Chondrocyte (in vitro differentiated cells): ENCODE results near the gene KLHDC9. TPM values are rescaled to one million over a fixed set of nuclear protein-coding genes. Genes with fewer than 3 reads are reported as not detected.

Experiments used
- DNase-seq: peaks from one replicate; pipeline ENCODE4 v3.0.0; 2021; ENCODE audit warnings: mixed read lengths, low spot score
- H3K27ac Mint-ChIP-seq: one replicate; pipeline ENCODE4 v1.8.0; 2021; ENCODE audit warnings: mild to moderate bottlenecking, moderate library complexity, mixed read lengths; ENCODE audit not compliant: unreplicated experiment
- H3K27me3 Mint-ChIP-seq: 2 replicates; pipeline ENCODE4 v1.8.0; 2021; ENCODE audit warnings: low read depth, mixed read lengths
- H3K36me3 Mint-ChIP-seq: 2 replicates; pipeline ENCODE4 v1.8.0; 2021; ENCODE audit warnings: low read depth, mixed read lengths
- H3K4me1 Mint-ChIP-seq: 2 replicates; pipeline ENCODE4 v1.8.0; 2021; ENCODE audit warnings: low read depth, mild to moderate bottlenecking, mixed read lengths
- H3K4me3 Mint-ChIP-seq: one replicate; pipeline ENCODE4 v1.8.0; 2021; ENCODE audit warnings: mild to moderate bottlenecking, moderate library complexity, mixed read lengths; ENCODE audit not compliant: unreplicated experiment
- H3K9me3 Mint-ChIP-seq: 2 replicates; pipeline ENCODE4 v1.8.0; 2021; ENCODE audit warnings: low read depth, mixed read lengths
- total RNA-seq: library from RNA; stranded (reverse); gene quantifications from 3 replicates; pipeline ENCODE4 v1.2.1, GENCODE V29; 2021
- TF ChIP-seq, protein P1 (sequence below): fragments of 200-600 bp; sonication (generic); IDR thresholded peaks from 2 replicates; pipeline ENCODE4 v1.5.0; 2021; ENCODE audit warnings: antibody characterized with exemption, mild to moderate bottlenecking, moderate library complexity

The KLHDC9 gene
- total RNA-seq, 1 donor from 2014 or later, result 1.6 TPM

GRCh38 chr1:161145832-161146231, 47.7 kb downstream of the KLHDC9 start:
- no peak for DNase-seq
- H3K4me1 Mint-ChIP-seq, result no peaks in the 10 kb centered on the region
- no peaks in the 10 kb centered on the region for H3K27me3 Mint-ChIP-seq
- TF ChIP-seq, protein P1, sequence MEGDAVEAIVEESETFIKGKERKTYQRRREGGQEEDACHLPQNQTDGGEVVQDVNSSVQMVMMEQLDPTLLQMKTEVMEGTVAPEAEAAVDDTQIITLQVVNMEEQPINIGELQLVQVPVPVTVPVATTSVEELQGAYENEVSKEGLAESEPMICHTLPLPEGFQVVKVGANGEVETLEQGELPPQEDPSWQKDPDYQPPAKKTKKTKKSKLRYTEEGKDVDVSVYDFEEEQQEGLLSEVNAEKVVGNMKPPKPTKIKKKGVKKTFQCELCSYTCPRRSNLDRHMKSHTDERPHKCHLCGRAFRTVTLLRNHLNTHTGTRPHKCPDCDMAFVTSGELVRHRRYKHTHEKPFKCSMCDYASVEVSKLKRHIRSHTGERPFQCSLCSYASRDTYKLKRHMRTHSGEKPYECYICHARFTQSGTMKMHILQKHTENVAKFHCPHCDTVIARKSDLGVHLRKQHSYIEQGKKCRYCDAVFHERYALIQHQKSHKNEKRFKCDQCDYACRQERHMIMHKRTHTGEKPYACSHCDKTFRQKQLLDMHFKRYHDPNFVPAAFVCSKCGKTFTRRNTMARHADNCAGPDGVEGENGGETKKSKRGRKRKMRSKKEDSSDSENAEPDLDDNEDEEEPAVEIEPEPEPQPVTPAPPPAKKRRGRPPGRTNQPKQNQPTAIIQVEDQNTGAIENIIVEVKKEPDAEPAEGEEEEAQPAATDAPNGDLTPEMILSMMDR, result no peak
- no peak overlapping the region for H3K27ac Mint-ChIP-seq
- no peaks in the 10 kb centered on the region for H3K9me3 Mint-ChIP-seq
- H3K4me3 Mint-ChIP-seq, result no peak overlapping the region
- H3K36me3 Mint-ChIP-seq, result no peaks in the 10 kb centered on the region

Other genes starting within 250 kb of the KLHDC9 start
- not detected in 3 replicates for gene CD244, start 235.5 kb upstream of the KLHDC9 start, total RNA-seq
- not detected in 3 replicates for gene ITLN1, start 213.2 kb upstream of the KLHDC9 start, total RNA-seq
- not detected in 3 replicates for gene ITLN2, start 143.6 kb upstream of the KLHDC9 start, total RNA-seq
- gene F11R, start 77.2 kb upstream of the KLHDC9 start, total RNA-seq, result 0.54 to 0.90 TPM (median 0.68 TPM) in 3 replicates
- 0.70 TPM in 1 of 3 replicates, not detected in the others for gene TSTD1, start 59.4 kb upstream of the KLHDC9 start, total RNA-seq
- 34.3 to 44.6 TPM (median 35.3 TPM) in 3 replicates for gene USF1, start 52.4 kb upstream of the KLHDC9 start, total RNA-seq
- not detected in 3 replicates for gene ARHGAP30, start 28.5 kb upstream of the KLHDC9 start, total RNA-seq
- 0.12 to 0.26 TPM (median 0.12 TPM) in 3 replicates for gene NECTIN4, start 8.8 kb upstream of the KLHDC9 start, total RNA-seq
- gene PFDN2, start 19.7 kb downstream of the KLHDC9 start, total RNA-seq, result 53.7 to 58.7 TPM (median 57.9 TPM) in 3 replicates
- gene NIT1, start 19.7 kb downstream of the KLHDC9 start, total RNA-seq, result 25.3 to 33.1 TPM (median 27.6 TPM) in 3 replicates
- 34.7 to 38.3 TPM (median 36.7 TPM) in 3 replicates for gene DEDD, start 34.3 kb downstream of the KLHDC9 start, total RNA-seq
- gene UFC1, start 55.6 kb downstream of the KLHDC9 start, total RNA-seq, result 84.2 to 95.6 TPM (median 89.4 TPM) in 3 replicates
- gene USP21, start 61.1 kb downstream of the KLHDC9 start, total RNA-seq, result 15.7 to 24.8 TPM (median 16.0 TPM) in 3 replicates
- 21.6 to 38.8 TPM (median 25.6 TPM) in 3 replicates for gene PPOX, start 68.1 kb downstream of the KLHDC9 start, total RNA-seq
- gene B4GALT3, start 79.1 kb downstream of the KLHDC9 start, total RNA-seq, result 22.4 to 23.7 TPM (median 23.0 TPM) in 3 replicates
- gene ADAMTS4, start 100.7 kb downstream of the KLHDC9 start, total RNA-seq, result 1.5 to 2.8 TPM (median 2.2 TPM) in 3 replicates
- gene NDUFS2, start 104.0 kb downstream of the KLHDC9 start, total RNA-seq, result 50.6 to 59.2 TPM (median 55.2 TPM) in 3 replicates
- gene FCER1G, start 116.9 kb downstream of the KLHDC9 start, total RNA-seq, result not detected in 3 replicates
- gene APOA2, start 125.3 kb downstream of the KLHDC9 start, total RNA-seq, result not detected in 3 replicates
- 9.4 to 15.8 TPM (median 10.0 TPM) in 3 replicates for gene TOMM40L, start 127.7 kb downstream of the KLHDC9 start, total RNA-seq
- not detected in 3 replicates for gene NR1I3, start 139.8 kb downstream of the KLHDC9 start, total RNA-seq
- gene PCP4L1, start 160.4 kb downstream of the KLHDC9 start, total RNA-seq, result 0.23 to 0.35 TPM in 2 of 3 replicates, not detected in the other
- gene MPZ, start 211.6 kb downstream of the KLHDC9 start, total RNA-seq, result 0.31 to 0.45 TPM (median 0.41 TPM) in 3 replicates
- gene SDHC, start 216.0 kb downstream of the KLHDC9 start, total RNA-seq, result 128 to 144 TPM (median 131 TPM) in 3 replicates